HCT116 (cell line): ENCODE results near the gene CMTM8.

Source experiments
- JUND ChIP-seq: IDR thresholded peaks from 2 replicates; pipeline ENCODE4 v1.6.1; 2012
- POLR2AphosphoS5 ChIP-seq: IDR thresholded peaks from 2 replicates; pipeline ENCODE4 v1.6.1; 2011; ENCODE audit warnings: mild to moderate bottlenecking, low read depth, low read length, moderate library complexity
- TF ChIP-seq, protein P1 (sequence below): IDR thresholded peaks from 2 replicates; pipeline ENCODE4 v1.6.1; 2012
- TF ChIP-seq, protein P2 (sequence below), 3 experiments: fragments of 200-600 bp in 1 of 3; sonication (generic) in 1 of 3; IDR thresholded peaks in 2 of 3; conservative IDR thresholded peaks in 1 of 3; 2 replicates each; pipeline ENCODE4 v1.5.1; 2012 to 2017; ENCODE audit warnings: low read depth in 2 of 3, low read length in 2 of 3, antibody characterized with exemption in 1 of 3, borderline replicate concordance in 1 of 3, control low read depth in 1 of 3, mild to moderate bottlenecking in 1 of 3, mixed read lengths in 1 of 3, mixed run types in 1 of 3, moderate library complexity in 1 of 3; ENCODE audit not compliant: insufficient read depth in 1 of 3

DNA sequence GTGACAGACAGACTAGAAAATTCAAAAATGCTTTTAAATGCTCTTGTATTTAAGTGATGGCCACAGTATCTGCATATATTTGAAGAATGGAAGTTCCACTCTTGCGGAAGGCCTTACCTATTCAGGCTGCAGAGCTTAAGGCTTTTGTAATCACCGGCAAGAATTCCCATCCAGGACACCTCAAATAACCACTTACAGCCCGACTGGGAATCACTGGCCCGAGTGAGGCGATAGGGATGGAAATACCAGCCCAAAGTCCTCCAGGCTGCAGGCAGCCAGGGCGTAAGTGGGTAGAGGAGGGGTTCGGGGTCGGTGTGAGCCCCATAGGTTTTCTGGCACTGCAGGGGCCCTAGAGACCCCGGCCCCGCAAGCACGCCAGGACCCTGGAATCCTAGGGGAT lies 162.6 kb downstream of the CMTM8 start:
- TF ChIP-seq, protein P1, sequence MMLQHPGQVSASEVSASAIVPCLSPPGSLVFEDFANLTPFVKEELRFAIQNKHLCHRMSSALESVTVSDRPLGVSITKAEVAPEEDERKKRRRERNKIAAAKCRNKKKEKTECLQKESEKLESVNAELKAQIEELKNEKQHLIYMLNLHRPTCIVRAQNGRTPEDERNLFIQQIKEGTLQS: no peak
- TF ChIP-seq, protein P2, sequence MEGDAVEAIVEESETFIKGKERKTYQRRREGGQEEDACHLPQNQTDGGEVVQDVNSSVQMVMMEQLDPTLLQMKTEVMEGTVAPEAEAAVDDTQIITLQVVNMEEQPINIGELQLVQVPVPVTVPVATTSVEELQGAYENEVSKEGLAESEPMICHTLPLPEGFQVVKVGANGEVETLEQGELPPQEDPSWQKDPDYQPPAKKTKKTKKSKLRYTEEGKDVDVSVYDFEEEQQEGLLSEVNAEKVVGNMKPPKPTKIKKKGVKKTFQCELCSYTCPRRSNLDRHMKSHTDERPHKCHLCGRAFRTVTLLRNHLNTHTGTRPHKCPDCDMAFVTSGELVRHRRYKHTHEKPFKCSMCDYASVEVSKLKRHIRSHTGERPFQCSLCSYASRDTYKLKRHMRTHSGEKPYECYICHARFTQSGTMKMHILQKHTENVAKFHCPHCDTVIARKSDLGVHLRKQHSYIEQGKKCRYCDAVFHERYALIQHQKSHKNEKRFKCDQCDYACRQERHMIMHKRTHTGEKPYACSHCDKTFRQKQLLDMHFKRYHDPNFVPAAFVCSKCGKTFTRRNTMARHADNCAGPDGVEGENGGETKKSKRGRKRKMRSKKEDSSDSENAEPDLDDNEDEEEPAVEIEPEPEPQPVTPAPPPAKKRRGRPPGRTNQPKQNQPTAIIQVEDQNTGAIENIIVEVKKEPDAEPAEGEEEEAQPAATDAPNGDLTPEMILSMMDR (IDR thresholded peaks at IDR 0.05 in 2 of 3, conservative IDR thresholded peaks at IDR 0.05 in 1 of 3; ENCODE audit: borderline replicate concordance in 1 of 3, insufficient read depth in 1 of 3, low read depth in 2 of 3, low read length in 2 of 3): no peak
- TF ChIP-seq POLR2AphosphoS5: no peak
- TF ChIP-seq JUND: no peak
